GM21786 (cell line): ENCODE data around the gene WAC.
"Not testable (repeated sequence)": the region's sequence is repeated elsewhere in the genome, so short reads cannot be mapped to it uniquely, and the experiment has no call there.

Experiments
- ATAC-seq: cut with Tn5 transposase; IDR thresholded peaks from one replicate; pipeline ENCODE4 v1.9.1; 2021; ENCODE audit not compliant: unreplicated experiment

WAC gene

GRCh38 chr10:28560617-28561016 is 27.7 kb downstream of the WAC start:
- no peak for ATAC-seq

- ATAC-seq: no peak
Observed at GRCh38 chr10:28561531-28561930, 28.6 kb downstream of the WAC start.

- no peak for ATAC-seq
Observed at GRCh38 chr10:28564905-28565304, 32.0 kb downstream of the WAC start.

- no peak for ATAC-seq
Observed at GRCh38 chr10:28566458-28567015, 33.6 kb downstream of the WAC start.

GRCh38 chr10:28569506-28570159 is 36.7 kb downstream of the WAC start:
- ATAC-seq: no peak

GRCh38 chr10:28570598-28570997 is 37.7 kb downstream of the WAC start:
- ATAC-seq: no peak

- ATAC-seq: no peak
Observed at GRCh38 chr10:28571265-28571664, 38.3 kb downstream of the WAC start.

GRCh38 chr10:28574214-28574613 is 41.3 kb downstream of the WAC start:
- ATAC-seq: not testable (repeated sequence)

GRCh38 chr10:28575852-28576251 is 42.9 kb downstream of the WAC start:
- ATAC-seq: no peak

- no peak for ATAC-seq
Observed at GRCh38 chr10:28577506-28577905, 44.6 kb downstream of the WAC start.

- no peak for ATAC-seq
Observed at GRCh38 chr10:28578454-28578853, 45.5 kb downstream of the WAC start.

- no peak for ATAC-seq
Observed at GRCh38 chr10:28580825-28581224, 47.9 kb downstream of the WAC start.

- no peak for ATAC-seq
Observed at GRCh38 chr10:28581916-28582315, 49.0 kb downstream of the WAC start.

GRCh38 chr10:28585076-28585475 is 52.2 kb downstream of the WAC start:
- no peak for ATAC-seq

- no peak for ATAC-seq
Observed at GRCh38 chr10:28586176-28586575, 53.3 kb downstream of the WAC start.

GRCh38 chr10:28587270-28587969 is 54.5 kb downstream of the WAC start:
- no peak for ATAC-seq

GRCh38 chr10:28587970-28588290 is 55.0 kb downstream of the WAC start:
- ATAC-seq: no peak

- no peak for ATAC-seq
Observed at GRCh38 chr10:28592953-28593352, 60.0 kb downstream of the WAC start.

GRCh38 chr10:28593811-28594210 is 60.9 kb downstream of the WAC start:
- no peak for ATAC-seq

- no peak for ATAC-seq
Observed at GRCh38 chr10:28594406-28594805, 61.5 kb downstream of the WAC start.

- no peak for ATAC-seq
Observed at GRCh38 chr10:28595613-28596012, 62.7 kb downstream of the WAC start.

GRCh38 chr10:28600056-28600455 is 67.1 kb downstream of the WAC start:
- ATAC-seq: no peak

- no peak for ATAC-seq
Observed at GRCh38 chr10:28601012-28601411, 68.1 kb downstream of the WAC start.
